ENCODE measurements around the gene ZNF35.

Gene ZNF35

GRCh38 chr3:44680921-44681455 is 32.5 kb downstream of the ZNF35 start:
- TF ChIP-seq, protein P1, sequence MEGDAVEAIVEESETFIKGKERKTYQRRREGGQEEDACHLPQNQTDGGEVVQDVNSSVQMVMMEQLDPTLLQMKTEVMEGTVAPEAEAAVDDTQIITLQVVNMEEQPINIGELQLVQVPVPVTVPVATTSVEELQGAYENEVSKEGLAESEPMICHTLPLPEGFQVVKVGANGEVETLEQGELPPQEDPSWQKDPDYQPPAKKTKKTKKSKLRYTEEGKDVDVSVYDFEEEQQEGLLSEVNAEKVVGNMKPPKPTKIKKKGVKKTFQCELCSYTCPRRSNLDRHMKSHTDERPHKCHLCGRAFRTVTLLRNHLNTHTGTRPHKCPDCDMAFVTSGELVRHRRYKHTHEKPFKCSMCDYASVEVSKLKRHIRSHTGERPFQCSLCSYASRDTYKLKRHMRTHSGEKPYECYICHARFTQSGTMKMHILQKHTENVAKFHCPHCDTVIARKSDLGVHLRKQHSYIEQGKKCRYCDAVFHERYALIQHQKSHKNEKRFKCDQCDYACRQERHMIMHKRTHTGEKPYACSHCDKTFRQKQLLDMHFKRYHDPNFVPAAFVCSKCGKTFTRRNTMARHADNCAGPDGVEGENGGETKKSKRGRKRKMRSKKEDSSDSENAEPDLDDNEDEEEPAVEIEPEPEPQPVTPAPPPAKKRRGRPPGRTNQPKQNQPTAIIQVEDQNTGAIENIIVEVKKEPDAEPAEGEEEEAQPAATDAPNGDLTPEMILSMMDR (conservative IDR thresholded peaks at IDR 0.05; ENCODE audit: control insufficient read depth, insufficient read depth, low read depth, low read length) = no peak
- DNase-seq (ENCODE audit: low read depth) = no peak
- no peak overlapping the region for H3K4me3 ChIP-seq (ENCODE audit: control insufficient read depth, low read depth, low read length)

DNA sequence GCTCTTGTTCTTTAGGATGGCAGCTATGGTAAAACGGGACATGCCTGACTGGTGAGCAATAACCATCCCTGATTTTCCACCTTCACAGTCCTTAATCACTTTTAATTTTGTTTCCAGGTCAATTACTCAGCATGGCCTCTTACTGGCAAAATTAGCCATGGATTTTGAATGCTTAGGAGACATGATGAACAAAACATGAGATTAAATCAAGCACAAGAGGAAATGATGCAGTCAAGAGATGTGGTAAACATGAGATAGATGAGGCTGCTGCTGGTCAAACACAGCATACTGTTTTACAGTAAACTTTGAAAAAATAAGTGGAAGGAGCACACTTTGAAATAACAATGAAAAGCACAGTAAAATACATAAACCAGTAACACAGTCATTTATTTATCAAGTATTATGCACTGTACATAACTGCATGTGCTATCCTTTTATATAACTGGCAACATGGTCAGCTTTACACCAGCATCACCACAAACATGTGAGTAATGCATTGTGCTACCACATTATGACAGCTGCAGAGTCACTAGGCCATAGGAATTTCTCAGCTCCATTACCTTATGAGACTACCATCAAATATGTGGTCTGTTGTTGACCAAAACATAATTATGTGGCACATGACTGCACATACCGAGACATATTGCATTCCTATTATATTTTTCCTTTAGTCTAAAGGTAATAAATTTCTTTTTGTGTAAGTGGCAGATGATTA is 33.8 kb downstream of the ZNF35 start:
- TF ChIP-seq, protein P1 (conservative IDR thresholded peaks at IDR 0.05; ENCODE audit: control insufficient read depth, insufficient read depth, low read depth, low read length) = no peak
- H3K4me3 ChIP-seq (ENCODE audit: control insufficient read depth, low read depth, low read length) = no peak overlapping the region
- DNase-seq (ENCODE audit: low read depth) = peak; percentile 5

DNA sequence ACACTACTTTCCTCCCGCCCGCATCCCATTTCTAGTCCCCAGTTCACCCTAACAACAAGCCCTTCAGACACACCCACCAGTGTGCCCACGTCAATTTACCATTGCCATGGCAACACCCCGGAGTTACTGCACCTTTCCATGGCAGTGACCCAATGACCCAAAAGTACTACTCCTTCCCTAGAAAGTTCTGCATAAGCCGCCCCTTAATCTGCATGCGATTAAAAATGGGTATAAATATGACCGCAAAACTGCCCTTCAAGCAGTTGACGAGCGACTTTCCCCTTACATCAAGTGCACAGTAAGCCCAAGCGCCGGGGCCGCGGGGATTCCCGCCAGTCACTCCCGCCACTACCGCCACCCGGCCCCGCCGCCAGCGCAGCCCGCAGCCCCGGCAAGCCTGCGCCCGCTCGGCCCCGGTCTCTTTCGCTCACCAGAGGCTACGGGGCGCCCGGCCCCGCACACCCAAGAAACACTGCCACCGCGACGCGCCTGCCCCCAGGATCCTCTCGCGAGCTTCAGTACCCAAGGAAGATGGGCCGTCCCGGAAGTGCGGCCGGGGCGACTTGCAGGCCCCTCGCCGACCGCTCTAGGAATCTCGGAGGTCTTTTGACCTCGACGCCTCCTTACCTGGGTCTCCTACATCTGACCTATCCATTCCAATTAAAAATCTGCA is 36.7 kb downstream of the ZNF35 start:
- H3K4me3 ChIP-seq (ENCODE audit: control insufficient read depth, low read depth, low read length) = peak overlapping the region; percentile 61
- TF ChIP-seq, protein P1 (conservative IDR thresholded peaks at IDR 0.05; ENCODE audit: control insufficient read depth, insufficient read depth, low read depth, low read length) = no peak
- peak; percentile 84 for DNase-seq (ENCODE audit: low read depth)

DNA sequence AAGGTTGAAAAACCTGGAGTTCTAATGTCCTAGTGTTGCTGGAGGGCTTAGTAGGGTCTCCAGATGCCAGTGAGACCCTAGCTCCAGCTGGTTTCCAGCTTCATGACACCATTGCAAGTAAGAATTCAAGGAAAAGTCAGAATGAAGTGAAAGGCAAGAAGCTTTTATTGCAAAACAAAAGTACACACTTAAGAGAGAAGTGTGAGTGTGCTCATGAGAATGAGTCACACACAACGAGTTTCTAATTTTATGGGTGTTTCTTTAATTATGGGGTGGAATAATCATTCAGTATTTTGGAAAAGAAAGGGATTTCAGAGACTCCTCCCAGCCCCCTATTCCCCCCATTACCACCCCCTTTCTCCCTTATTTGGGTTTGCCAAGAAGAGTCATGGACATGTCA is 39.4 kb downstream of the ZNF35 start:
- TF ChIP-seq, protein P1 (conservative IDR thresholded peaks at IDR 0.05; ENCODE audit: control insufficient read depth, insufficient read depth, low read depth, low read length) = no peak
- H3K4me3 ChIP-seq (ENCODE audit: control insufficient read depth, low read depth, low read length) = no peak overlapping the region
- no peak for DNase-seq (ENCODE audit: low read depth)
